Measurements from ENCODE around the gene TMCO1.

- TF ChIP-seq CTCF (IDR thresholded peaks at IDR 0.05) (peak; percentile 36 to 79 (median 64)), POLR2A (IDR thresholded peaks at IDR 0.05) (no peak)
These were observed 50.7 kb downstream of the TMCO1 start for GRCh38 chr1:165717918-165718515.
